Activated T-helper 9 cell treated with anti-CD3 and anti-CD28 coated beads, Interleukin-2, amount 50 U/mL, for 16 hours (primary cell): ENCODE measurements around the gene MAP4K4.

Source experiments
- DNase-seq: peaks from one replicate; pipeline ENCODE4 v3.0.0-alpha.2; 2020; ENCODE audit warnings: low read depth

The MAP4K4 gene

GRCh38 chr2:101790857-101791256 is 93.3 kb downstream of the MAP4K4 start:
- DNase-seq = no peak

DNA sequence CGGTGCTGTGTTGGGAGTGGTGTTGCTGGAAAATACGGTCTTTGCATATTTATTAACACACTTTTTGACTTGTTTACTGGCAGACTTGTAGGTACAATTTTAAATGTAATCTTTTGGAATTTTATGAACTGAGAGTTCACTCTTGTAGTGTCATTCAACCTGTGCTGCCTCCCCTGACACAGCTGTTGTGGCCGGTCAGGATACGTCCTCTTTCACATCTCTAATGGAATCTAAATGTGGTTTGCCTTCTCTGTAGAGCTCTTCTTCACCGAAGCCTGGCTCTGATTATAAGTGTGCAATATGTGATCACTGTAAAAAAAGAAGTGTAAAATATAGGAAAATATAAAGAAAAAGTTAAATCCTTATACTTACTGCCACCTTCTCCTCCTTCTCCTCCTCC is 94.7 kb downstream of the MAP4K4 start:
- no peak for DNase-seq

DNA sequence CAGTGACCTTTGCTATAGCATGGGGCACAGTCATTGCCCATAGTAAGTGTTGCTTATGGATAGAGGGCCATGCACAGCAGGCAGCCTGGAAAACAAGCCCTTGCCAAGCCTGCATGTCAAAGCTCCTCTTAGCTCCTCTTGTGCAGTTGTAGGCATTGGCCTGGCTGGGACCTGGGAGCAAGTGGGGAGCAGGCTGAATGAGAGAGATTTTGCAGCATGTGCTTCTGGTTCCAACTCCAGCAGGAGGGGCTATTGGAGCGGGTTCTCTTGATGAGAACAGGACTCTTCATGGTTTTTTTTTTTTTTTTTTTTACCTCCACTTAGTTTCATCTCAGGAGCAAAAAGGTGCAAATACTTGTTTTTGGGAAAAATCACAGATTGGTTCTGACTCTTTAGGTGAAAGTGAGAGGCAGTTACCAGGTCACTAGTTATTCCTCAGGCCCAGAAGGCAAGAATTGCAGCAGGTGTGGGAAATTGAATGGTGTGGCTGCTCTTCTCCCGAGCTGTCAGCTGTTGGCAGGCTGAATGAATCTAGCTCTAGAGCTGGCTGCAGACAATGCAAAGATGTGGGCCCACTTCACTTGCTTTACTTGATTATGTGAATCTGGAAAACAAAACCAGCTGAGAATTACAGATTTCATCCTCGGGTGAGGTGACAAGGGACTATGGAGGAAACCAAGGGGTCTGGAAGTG is 95.9 kb downstream of the MAP4K4 start:
- DNase-seq = no peak

DNA sequence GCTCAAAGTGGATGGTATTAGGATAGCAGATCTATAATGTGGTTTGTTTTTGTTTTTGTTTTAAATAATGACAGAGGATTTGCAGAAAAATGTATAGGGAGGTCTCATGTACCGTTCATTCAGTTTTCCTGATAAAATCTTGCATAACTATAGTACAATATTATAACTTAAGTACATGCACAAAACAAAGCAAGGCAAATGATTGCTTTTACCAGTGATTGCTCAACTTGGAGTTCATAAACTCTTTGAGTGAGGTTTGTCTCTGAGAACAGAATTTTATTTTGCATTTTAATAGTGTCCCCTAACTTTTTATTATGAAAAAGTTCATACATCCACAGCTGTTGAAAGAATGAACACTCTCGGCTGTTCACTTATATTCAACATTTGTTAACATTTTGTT is 96.6 kb downstream of the MAP4K4 start:
- no peak for DNase-seq

DNA sequence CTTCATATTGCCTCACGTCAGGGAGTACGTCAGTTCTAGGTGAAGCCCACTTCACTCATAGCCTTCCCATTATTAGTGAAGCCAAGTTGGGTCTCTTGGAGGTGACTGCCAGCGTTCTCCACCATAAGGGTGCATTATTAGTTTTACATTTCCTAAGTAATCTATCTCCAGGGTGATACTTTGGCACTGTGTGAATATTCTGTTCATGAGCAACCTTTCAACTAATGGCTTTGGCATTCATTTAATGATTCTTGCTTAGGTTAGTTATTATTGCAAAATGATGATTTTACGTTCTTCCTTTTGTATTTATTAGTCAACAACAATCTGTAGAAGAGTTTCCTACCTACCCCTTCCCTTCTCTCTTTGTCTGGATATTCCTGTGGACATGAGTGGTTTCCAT is 97.5 kb downstream of the MAP4K4 start:
- DNase-seq = no peak

DNA sequence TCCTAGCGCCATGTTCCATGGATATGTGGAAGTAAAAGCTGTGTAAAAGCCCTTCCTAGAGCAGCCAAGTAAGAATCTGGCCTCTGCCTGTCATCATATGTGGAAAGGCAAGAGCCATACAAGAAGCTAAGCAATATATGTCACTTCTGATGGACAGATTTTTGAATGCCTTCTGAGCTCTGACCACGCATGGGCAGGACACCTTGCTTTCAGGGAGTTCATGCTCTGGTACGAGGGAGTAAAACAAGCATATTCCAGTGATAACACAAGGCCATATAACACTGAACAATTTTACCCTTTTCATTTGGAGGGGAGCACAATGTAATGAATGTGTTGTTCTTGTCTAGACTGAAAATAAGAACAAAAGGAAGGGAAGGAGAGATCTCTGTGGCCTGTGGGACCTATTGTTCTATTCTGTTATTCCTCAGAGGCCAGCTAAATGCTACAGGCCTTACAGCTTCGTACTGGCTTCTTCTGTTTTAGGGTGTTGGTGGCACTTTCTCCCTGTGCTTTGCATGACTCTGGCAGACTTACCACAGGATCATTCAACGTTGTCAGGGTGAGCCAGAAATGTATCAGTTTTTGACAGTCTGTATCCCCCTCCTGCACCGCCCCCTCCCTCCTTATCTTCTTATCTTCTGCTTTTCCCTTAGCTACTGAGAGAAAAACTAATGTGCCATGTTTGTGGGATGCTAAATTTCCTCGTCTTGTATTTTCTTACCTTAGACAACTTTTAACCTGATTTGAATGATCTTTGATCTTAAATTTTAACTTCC is 99.5 kb downstream of the MAP4K4 start:
- no peak for DNase-seq

DNA sequence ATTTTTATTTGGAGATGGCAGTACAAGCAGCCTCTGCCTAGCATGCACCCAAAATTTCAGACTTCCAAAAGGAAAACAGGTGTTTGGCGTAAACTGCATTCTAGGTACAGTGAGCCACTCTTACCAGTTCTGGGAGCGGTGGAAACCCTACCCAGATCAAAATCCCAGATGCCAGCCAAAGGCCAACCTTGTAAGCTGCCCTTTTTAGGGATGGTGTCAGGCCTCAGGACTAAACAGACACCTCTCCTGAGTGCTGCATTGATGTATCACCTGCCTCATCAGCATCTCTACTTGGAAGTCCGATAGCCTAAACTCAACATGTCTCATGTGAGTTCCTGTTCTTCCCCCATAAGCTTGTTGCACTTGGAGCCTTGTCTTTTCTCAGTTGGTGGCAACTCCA is 104.0 kb downstream of the MAP4K4 start:
- no peak for DNase-seq

GRCh38 chr2:101802329-101802728 is 104.8 kb downstream of the MAP4K4 start:
- DNase-seq = no peak

DNA sequence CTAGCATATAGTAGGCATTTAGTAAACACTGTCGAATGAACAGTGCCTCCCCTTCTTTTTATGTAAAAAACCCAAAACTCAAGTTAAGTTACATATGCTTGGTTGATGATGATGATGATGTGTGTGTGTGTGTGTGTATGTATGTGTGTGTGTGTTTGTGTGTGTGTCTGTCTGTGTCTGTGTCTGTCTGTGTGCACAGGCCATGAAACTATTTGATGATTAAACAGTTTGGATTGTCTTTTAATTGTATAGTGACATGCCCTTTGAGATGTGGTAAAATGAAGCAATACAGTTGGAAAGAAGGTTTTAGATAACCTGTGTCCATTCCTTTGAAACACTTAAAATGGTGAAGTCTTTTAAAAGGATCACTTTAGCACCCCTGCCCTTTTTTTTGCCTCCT is 105.6 kb downstream of the MAP4K4 start:
- DNase-seq = no peak

DNA sequence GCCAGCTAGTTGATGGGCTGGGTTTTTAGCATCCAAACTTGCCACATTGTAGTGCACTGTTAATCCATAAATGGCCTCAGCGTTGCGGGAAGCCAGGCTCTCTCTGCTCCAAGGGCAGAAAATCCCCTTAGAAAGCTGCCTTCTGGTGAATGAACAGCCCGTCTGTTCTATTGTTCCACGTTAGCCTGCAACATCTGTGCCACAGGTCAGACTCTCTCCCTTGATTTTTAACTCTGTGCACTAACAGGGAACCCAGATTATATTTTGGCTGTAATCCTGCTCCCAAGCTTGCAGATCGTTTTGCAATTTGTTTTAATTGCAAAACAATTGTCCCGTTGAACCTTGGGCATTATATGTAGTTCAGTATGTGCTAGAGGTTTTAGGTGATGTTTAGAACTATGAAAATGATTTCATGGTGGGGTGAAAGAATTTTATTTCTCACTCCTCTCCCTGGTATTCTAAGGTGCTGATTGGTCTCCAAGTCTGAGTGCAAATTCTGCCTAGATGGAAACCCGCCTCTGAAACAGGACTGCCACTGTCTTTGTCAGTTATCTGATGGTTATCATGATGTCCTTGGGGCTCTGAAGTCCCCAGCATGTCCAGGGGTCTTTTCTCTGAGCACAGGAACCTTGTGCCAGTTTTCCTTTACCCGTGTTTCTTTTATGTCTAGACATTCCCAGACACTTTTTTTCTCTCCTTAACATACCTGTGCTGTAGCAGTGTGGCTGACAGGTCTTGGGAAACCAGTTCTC is 106.6 kb downstream of the MAP4K4 start:
- DNase-seq = no peak

- DNase-seq = no peak
Observed at GRCh38 chr2:101805152-101806088, 107.9 kb downstream of the MAP4K4 start.

- DNase-seq = no peak
Observed at GRCh38 chr2:101806123-101806522, 108.6 kb downstream of the MAP4K4 start.

DNA sequence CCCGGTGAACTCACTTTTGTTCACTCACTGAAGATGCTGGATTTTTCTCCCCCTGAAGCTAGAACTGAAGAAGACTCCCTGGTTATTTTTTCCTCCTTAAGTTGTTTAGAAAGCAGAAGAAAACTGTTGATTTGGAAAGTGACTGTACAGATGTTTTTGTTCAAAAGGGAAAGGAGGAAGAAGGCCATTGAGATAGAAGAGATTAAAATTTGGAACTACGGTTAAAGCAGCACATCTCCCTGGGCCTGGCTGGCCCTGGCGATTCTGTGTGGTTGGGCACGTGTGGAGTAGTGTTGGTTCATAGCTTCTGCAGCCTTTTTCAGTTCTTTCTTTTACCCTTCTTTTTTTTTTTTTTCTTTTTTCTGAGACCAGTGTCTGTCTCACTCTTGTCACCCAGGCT is 109.2 kb downstream of the MAP4K4 start:
- no peak for DNase-seq

GRCh38 chr2:101807242-101807641 is 109.7 kb downstream of the MAP4K4 start:
- no peak for DNase-seq

GRCh38 chr2:101808006-101808562 is 110.6 kb downstream of the MAP4K4 start:
- no peak for DNase-seq

- DNase-seq = no peak
Observed at GRCh38 chr2:101809698-101810097, 112.2 kb downstream of the MAP4K4 start.

DNA sequence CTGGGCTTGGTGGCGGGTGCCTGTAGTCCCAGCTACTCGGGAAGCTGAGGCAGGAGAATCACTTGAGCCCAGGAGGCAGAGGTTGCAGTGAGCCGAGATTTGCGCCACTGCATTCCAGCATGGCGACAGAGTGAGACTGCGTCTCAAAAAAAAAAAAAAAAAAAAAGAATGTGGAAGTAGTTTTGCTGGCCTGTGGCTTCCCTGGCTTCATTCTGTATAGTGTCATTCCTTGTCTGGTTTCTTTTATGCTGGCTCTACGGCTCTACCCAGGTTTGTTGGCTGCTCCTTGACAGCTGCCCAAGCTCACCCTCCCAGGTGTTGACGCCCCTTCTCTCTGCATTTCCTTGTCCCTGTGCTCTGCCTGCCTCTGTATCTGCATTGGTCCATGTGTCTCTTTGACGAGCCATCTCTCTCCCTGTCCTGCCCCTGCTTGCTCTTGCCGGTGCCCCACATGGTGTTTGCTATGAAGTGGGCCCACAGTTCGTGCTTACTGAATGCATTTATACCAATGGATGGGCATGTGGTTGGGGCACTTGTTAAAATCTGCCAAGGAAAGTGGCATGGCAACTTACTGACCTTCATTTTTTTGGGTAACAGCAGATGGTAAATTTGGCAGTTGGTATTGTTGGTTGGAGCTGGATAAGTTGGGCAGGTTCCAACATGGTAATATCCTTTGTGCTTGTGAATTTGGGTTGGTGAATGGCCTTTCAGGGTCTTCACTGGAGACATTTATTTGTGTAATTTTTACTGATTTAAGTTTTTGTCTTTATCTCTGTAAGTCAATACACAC is 113.9 kb downstream of the MAP4K4 start:
- no peak for DNase-seq

GRCh38 chr2:101812226-101812625 is 114.7 kb downstream of the MAP4K4 start:
- no peak for DNase-seq

GRCh38 chr2:101814752-101815151 is 117.2 kb downstream of the MAP4K4 start:
- no peak for DNase-seq

GRCh38 chr2:101815154-101815553 is 117.6 kb downstream of the MAP4K4 start:
- DNase-seq = no peak
